KMS-11 (cell line): ENCODE measurements around the gene LMO7.

Experiments used
- H2AFZ ChIP-seq: fragments of 200-600 bp; sonication (generic); 2 replicates; pipeline ENCODE4 v1.6.1; 2016; ENCODE audit warnings: antibody characterized with exemption, mixed run types, low read depth
- H3K27ac ChIP-seq: fragments of 200-600 bp; sonication (generic); 2 replicates; pipeline ENCODE4 v1.6.1; 2016; ENCODE audit warnings: mild to moderate bottlenecking, mixed run types
- H3K27me3 ChIP-seq: fragments of 200-600 bp; sonication (generic); 2 replicates; pipeline ENCODE4 v1.6.1; 2017; ENCODE audit warnings: mild to moderate bottlenecking, low read depth, mixed run types, moderate library complexity; ENCODE audit not compliant: insufficient read depth
- H3K36me3 ChIP-seq: fragments of 200-600 bp; sonication (generic); 2 replicates; pipeline ENCODE4 v1.6.1; 2017; ENCODE audit warnings: mild to moderate bottlenecking, mixed run types; ENCODE audit not compliant: insufficient read depth
- H3K4me1 ChIP-seq: fragments of 200-600 bp; sonication (generic); 2 replicates; pipeline ENCODE4 v1.6.1; 2016; ENCODE audit warnings: mild to moderate bottlenecking, low read depth, mixed run types; ENCODE audit not compliant: poor library complexity, severe bottlenecking
- H3K4me2 ChIP-seq: fragments of 200-600 bp; sonication (generic); 2 replicates; pipeline ENCODE4 v1.7.0; 2016; ENCODE audit warnings: mild to moderate bottlenecking, mixed run types
- H3K4me3 ChIP-seq: fragments of 200-600 bp; sonication (generic); IDR thresholded peaks from 2 replicates; pipeline ENCODE4 v1.6.1; 2017; ENCODE audit warnings: low read depth, low read length, mixed read lengths; ENCODE audit not compliant: insufficient read depth
- H3K79me2 ChIP-seq: fragments of 200-600 bp; sonication (generic); 2 replicates; pipeline ENCODE4 v1.6.1; 2016; ENCODE audit warnings: low read depth, mixed run types; ENCODE audit not compliant: insufficient read depth
- H3K9ac ChIP-seq: fragments of 200-600 bp; sonication (generic); 2 replicates; pipeline ENCODE4 v1.6.1; 2016; ENCODE audit warnings: mild to moderate bottlenecking, mixed run types
- H4K20me1 ChIP-seq: fragments of 200-600 bp; sonication (generic); 2 replicates; pipeline ENCODE4 v1.6.1; 2016; ENCODE audit warnings: mild to moderate bottlenecking, mixed run types; ENCODE audit not compliant: insufficient read depth
- CTCF ChIP-seq: fragments of 200-600 bp; sonication (generic); conservative IDR thresholded peaks from 2 replicates; pipeline ENCODE4 v1.6.1; 2017; ENCODE audit warnings: low read depth, mild to moderate bottlenecking, antibody characterized with exemption, low read length, moderate library complexity, mixed read lengths

LMO7 gene

GRCh38 chr13:75902166-75903104 is 266.3 kb downstream of the LMO7 start:
- Histone ChIP-seq H2AFZ (no peak overlapping the region), H3K27ac (no peak overlapping the region), H3K4me1 (no peaks in the 10 kb centered on the region), H3K9ac (no peak overlapping the region), H3K36me3 (no peaks in the 10 kb centered on the region), H3K27me3 (no peaks in the 10 kb centered on the region), H4K20me1 (no peaks in the 10 kb centered on the region), H3K4me3 (no peak overlapping the region), H3K4me2 (no peak overlapping the region), H3K79me2 (no peaks in the 10 kb centered on the region)
- no peak for TF ChIP-seq CTCF

GRCh38 chr13:75904012-75904411 is 267.9 kb downstream of the LMO7 start:
- Histone ChIP-seq H3K27ac (no peak overlapping the region), H3K79me2 (no peaks in the 10 kb centered on the region), H2AFZ (no peak overlapping the region), H3K9ac (no peak overlapping the region), H3K4me1 (no peaks in the 10 kb centered on the region), H3K4me2 (no peak overlapping the region), H3K4me3 (no peak overlapping the region), H3K27me3 (no peaks in the 10 kb centered on the region), H4K20me1 (no peaks in the 10 kb centered on the region), H3K36me3 (no peaks in the 10 kb centered on the region)
- TF ChIP-seq CTCF = no peak

GRCh38 chr13:75906315-75906714 is 270.2 kb downstream of the LMO7 start:
- Histone ChIP-seq H2AFZ (no peak overlapping the region), H3K4me1 (no peaks in the 10 kb centered on the region), H4K20me1 (no peaks in the 10 kb centered on the region), H3K4me2 (no peak overlapping the region), H3K79me2 (no peaks in the 10 kb centered on the region), H3K9ac (no peak overlapping the region), H3K36me3 (no peaks in the 10 kb centered on the region), H3K4me3 (no peak overlapping the region), H3K27me3 (no peaks in the 10 kb centered on the region), H3K27ac (no peak overlapping the region)
- no peak for TF ChIP-seq CTCF

GRCh38 chr13:75907044-75907443 is 270.9 kb downstream of the LMO7 start:
- H3K9ac ChIP-seq = no peak overlapping the region
- no peaks in the 10 kb centered on the region for H3K27me3 ChIP-seq
- no peak for TF ChIP-seq CTCF
- no peak overlapping the region for H3K4me2 ChIP-seq
- no peak overlapping the region for H3K27ac ChIP-seq
- H3K36me3 ChIP-seq = no peaks in the 10 kb centered on the region
- no peaks in the 10 kb centered on the region for H3K4me1 ChIP-seq
- no peak overlapping the region for H2AFZ ChIP-seq
- H3K79me2 ChIP-seq = no peaks in the 10 kb centered on the region
- H3K4me3 ChIP-seq = no peak overlapping the region
- H4K20me1 ChIP-seq = no peaks in the 10 kb centered on the region
